ENCODE measurements around the gene GPR15.

DNA sequence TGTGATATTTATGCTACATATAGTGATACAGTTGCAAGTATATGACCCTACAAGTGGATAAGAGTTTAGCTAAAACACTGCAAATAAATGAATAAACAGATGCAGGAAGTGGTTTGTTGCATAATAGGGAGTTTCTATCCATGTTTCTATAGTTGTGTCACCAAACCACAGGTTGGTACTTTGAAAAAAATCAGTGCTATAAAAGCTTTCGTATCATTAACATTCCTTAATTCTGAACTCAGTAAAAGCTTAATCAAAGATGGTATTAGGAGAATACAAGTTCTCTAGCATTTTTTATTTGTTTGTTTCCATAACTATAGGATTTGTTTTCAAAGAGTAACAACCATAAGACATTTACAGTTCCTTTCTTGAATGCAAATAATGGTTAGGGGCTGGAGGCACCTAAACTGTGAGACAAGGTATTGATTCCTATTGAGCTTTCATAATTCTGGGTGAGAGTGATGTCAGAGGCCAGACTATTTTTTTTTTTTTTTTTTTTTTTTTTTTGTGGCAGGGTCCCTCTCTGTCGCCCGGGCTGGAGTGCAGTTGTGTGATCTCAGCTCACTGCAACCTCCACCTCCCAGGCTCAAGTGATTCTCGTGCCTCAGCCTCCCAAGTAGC lies 32.0 kb downstream of the GPR15 start:
- TF ChIP-seq CTCF (IDR thresholded peaks at IDR 0.05 in 8 of 11, conservative IDR thresholded peaks at IDR 0.05 in 3 of 11): no peak
- TF ChIP-seq POLR2AphosphoS5 (IDR thresholded peaks at IDR 0.05): no peak

Data from spleen (tissue), 7 donors.